ENCODE measurements around the gene RNF144B.

DNA sequence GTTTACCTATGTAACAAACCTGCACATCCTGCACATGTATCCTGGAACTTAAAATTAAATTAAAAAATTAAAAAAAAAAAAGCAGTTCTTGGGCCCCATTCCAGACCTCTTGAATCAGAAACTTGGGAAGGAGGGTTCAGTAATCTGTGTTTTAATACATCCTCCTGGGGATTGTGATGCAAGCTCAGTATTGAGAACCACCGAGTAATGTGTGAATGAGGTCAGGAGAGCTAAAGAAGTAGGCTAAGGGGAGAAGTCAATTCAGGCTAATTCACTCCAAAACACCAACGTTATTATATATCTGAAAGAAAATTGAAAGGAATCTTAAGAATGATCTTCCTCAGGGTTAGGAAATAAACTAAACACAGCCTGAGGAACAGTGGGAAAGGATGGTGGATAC, 120.4 kb downstream of the RNF144B start:
- no peak for TF ChIP-seq EZH2 (IDR thresholded peaks at IDR 0.05; ENCODE audit: low read depth, low read length, severe bottlenecking)
- TF ChIP-seq TBP (IDR thresholded peaks at IDR 0.05; ENCODE audit: low read depth, low read length), result no peak
- no peak for TF ChIP-seq TAF7 (optimal IDR thresholded peaks at IDR 0.05; ENCODE audit: borderline replicate concordance, low read depth, low read length)

Measured in H1 (cell line).